Sigmoid colon (tissue), 7 donors: Measurements from ENCODE around the gene CLEC3B. TPM values are rescaled to one million over a fixed set of nuclear protein-coding genes. Genes with fewer than 3 reads are reported as not detected.

Experiments
- DNase-seq: peaks from one replicate; pipeline ENCODE4 v3.0.0-alpha.2; 2019
- H3K27ac ChIP-seq, 4 donors: fragments of 200-600 bp; sonication (generic); one replicate each; pipeline ENCODE4 v1.5.1; 2016 to 2019; ENCODE audit warnings: mild to moderate bottlenecking in 1 of 4
- H3K27me3 ChIP-seq, 3 donors: fragments of 200-600 bp; sonication (generic); one replicate each; pipeline ENCODE4 v1.5.1; 2019; ENCODE audit warnings: mild to moderate bottlenecking in 1 of 3
- H3K36me3 ChIP-seq, 4 donors: fragments of 200-600 bp; sonication (generic); one replicate each; pipeline ENCODE4 v1.5.1; 2016 to 2019
- H3K4me1 ChIP-seq, 4 donors: fragments of 200-600 bp; sonication (generic); one replicate each; pipeline ENCODE4 v1.5.1; 2017 to 2019
- H3K4me3 ChIP-seq, 4 donors: fragments of 200-600 bp; sonication (generic); one replicate each; pipeline ENCODE4 v1.5.1; 2017 to 2019; ENCODE audit warnings: mild to moderate bottlenecking in 2 of 4, moderate library complexity in 1 of 4
- H3K9me3 ChIP-seq, 4 donors: fragments of 200-600 bp in 3 of 4; sonication (generic) in 3 of 4; one replicate each; pipeline versions ENCODE4 v1.5.1 to v1.6.1; 2013 to 2019
- CTCF ChIP-seq, 4 experiments: fragments of 450-650 bp in 3 of 4; fragments of 200-600 bp in 1 of 4; IDR thresholded peaks; one replicate each; pipeline ENCODE4 v1.5.1; 2016 to 2019; ENCODE audit warnings: antibody characterized with exemption in 4 of 4, mild to moderate bottlenecking in 3 of 4, moderate library complexity in 2 of 4
- EP300 ChIP-seq, 4 donors: sonication (generic); formaldehyde crosslinking; IDR thresholded peaks; one replicate each; pipeline ENCODE4 v1.6.1; 2017; ENCODE audit warnings: antibody characterized with exemption in 4 of 4
- POLR2A ChIP-seq, 2 donors: fragments of 450-650 bp; IDR thresholded peaks; one replicate each; pipeline ENCODE4 v1.6.1; 2016; ENCODE audit warnings: antibody characterized with exemption in 2 of 2, mild to moderate bottlenecking in 2 of 2, moderate library complexity in 2 of 2
- POLR2AphosphoS5 ChIP-seq, 4 donors: sonication (generic); formaldehyde crosslinking; IDR thresholded peaks; one replicate each; pipeline ENCODE4 v1.6.1; 2017; ENCODE audit warnings: antibody characterized with exemption in 4 of 4
- WGBS, 2 donors: extraction: QIAGEN DNeasy Blood & Tissue Kit; methylation state at CpG; one replicate each; pipeline ENCODE4 v1.1.7; 2013; 5-methylcytosine and 5-hydroxymethylcytosine counted together
- intact Hi-C: fragments of 100-400 bp; cut with DNase I; formaldehyde crosslinking; loops from one replicate; pipeline ENCODE4 v1.15.1; 2023
- polyA plus RNA-seq, 3 donors: library from polyadenylated mRNA; stranded (reverse); fragments of 200-250 nt; gene quantifications; one replicate each; pipeline ENCODE4 v1.2.3, GENCODE V29; 2013
- small RNA-seq, 3 donors: library from RNA; depleted of rRNA; stranded (forward); fragments of <200 nt; gene quantifications; one replicate each; pipeline ENCODE3, GENCODE V24; 2016
- total RNA-seq, 4 donors: library from RNA; depleted of rRNA; stranded (reverse); fragments of >200 nt; gene quantifications; one replicate each; pipeline ENCODE4 v1.1.0, GENCODE V29; 2016
- donor health status: healthy with polysubstance abuse.
- donor health status: Bipolar disorder and iron deficiency.
- donor health status: healthy.

CLEC3B gene
- total and polyA plus RNA-seq, 7 donors = 8.8 to 97.2 (median 35.3) TPM

- H3K27ac ChIP-seq = peak overlapping the region in 2 of 4 donors; percentile 63 to 71
- no peak overlapping the region for H3K4me3 ChIP-seq
- peaks cover 0 to 49% (median 27%) of the 10 kb centered on the region in 4 donors for H3K4me1 ChIP-seq
- no peaks in the 10 kb centered on the region for H3K27me3 ChIP-seq
- no peak for DNase-seq
- H3K36me3 ChIP-seq = no peaks in the 10 kb centered on the region
- intact Hi-C loops = no loop called here
- no peaks in the 10 kb centered on the region for H3K9me3 ChIP-seq
- TF ChIP-seq POLR2AphosphoS5 (IDR thresholded peaks at IDR 0.05) (no peak), POLR2A (IDR thresholded peaks at IDR 0.05) (no peak), CTCF (IDR thresholded peaks at IDR 0.05) (no peak), EP300 (IDR thresholded peaks at IDR 0.05) (no peak)
- WGBS, 2 donors = 89 to 93% methylated on average over 1 of the region's 1 CpG
Measured at GRCh38 chr3:45084361-45084760, 58.3 kb downstream of the CLEC3B start.

DNA sequence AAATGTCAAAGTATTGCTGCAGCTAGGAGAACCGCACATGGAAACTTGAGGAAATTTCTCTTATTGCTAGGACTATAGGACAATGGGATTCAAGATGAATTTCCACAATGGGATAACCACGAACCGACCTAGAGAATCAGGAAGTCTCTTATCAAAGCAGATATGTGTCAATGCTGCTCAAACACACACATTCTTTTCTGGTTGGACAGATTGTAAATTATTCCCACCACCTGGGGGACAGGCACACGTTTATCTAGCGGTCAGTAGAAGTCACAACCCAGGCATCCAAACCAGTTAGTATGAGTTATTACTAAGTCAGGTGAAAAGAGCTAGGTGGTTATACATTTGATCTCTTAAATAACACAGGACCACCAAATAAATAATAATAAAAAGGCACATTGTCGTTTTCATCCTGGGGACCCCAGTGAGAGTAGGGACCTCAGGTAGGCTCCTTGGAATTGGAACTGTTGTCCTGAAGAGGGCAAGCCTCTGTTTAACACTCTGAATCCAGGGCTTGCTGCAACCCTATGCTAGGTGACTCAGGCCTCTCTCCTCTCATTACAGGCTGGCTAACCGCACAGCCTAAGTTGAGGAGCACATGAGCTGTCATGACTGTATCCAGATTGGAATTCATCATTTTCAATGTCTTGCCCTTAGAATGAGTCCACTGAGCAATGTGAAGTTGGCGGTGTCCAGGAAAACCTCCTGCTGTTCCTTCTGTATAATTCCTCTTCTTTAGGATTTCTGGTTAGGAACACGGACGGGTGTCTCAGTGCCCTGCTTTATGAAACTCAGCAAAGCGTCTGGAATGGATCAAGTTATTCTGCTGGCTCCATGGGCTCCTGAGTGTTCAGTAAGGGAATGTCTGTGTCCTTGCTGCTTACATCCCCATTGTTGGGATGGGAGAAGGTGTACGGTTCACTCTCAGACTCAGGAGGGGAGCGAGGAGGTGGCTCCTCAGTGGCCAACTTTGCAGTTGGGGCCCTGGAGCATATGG is 59.0 kb downstream of the CLEC3B start:
- intact Hi-C loops = no loop called here
- 80 to 84% methylated on average over 13 of the region's 13 CpGs for whole genome bisulfite sequencing, 2 donors
- H3K27me3 ChIP-seq = no peaks in the 10 kb centered on the region
- no peak overlapping the region for H3K4me3 ChIP-seq
- TF ChIP-seq POLR2AphosphoS5 (IDR thresholded peaks at IDR 0.05) (peak in 3 of 4 donors; percentile 38 to 68 (median 49)), CTCF (IDR thresholded peaks at IDR 0.05) (no peak), EP300 (IDR thresholded peaks at IDR 0.05) (no peak), POLR2A (IDR thresholded peaks at IDR 0.05) (no peak)
- H3K9me3 ChIP-seq = no peaks in the 10 kb centered on the region
- peaks cover 0 to 49% (median 27%) of the 10 kb centered on the region in 4 donors for H3K4me1 ChIP-seq
- H3K27ac ChIP-seq = peak overlapping the region in 3 of 4 donors; percentile 38 to 71 (median 63)
- DNase-seq = no peak
- H3K36me3 ChIP-seq = no peaks in the 10 kb centered on the region

Small RNA genes within 50 kb of the gene (small RNA-seq; reads per million reads assigned to genes)
- 0 reads per million in 3 donors for gene RNU5B-3P

Other genes with a start within 250 kb of the CLEC3B start
- 10 to 100 TPM in 2 of 4 donors, 1 to 10 TPM in 2; 8.3 to 25.7 (median 10.4) TPM for gene TMEM42, start 164.4 kb upstream of the CLEC3B start, total RNA-seq
- gene TMEM42, start 164.4 kb upstream of the CLEC3B start, polyA plus RNA-seq = 10 to 100 TPM in 2 of 3 donors, 1 to 10 TPM in 1; 6.2 to 13.8 (median 10.2) TPM
- gene TGM4, start 151.7 kb upstream of the CLEC3B start, total RNA-seq = not detected
- not detected for gene TGM4, start 151.7 kb upstream of the CLEC3B start, polyA plus RNA-seq
- gene ZDHHC3, start 50.1 kb upstream of the CLEC3B start, total RNA-seq = 10 to 100 TPM; 43.2 to 62.9 (median 46.3) TPM
- gene ZDHHC3, start 50.1 kb upstream of the CLEC3B start, polyA plus RNA-seq = 10 to 100 TPM; 77.2 to 82.8 (median 78.1) TPM
- gene EXOSC7, start 50.1 kb upstream of the CLEC3B start, total RNA-seq = 10 to 100 TPM; 26.9 to 44.3 (median 34.9) TPM
- 10 to 100 TPM; 16.2 to 40.3 (median 17.3) TPM for gene EXOSC7, start 50.1 kb upstream of the CLEC3B start, polyA plus RNA-seq
- gene CDCP1, start 120.1 kb downstream of the CLEC3B start, total RNA-seq = 1 to 10 TPM in 1 of 4 donors, under 1 TPM in 3; 0.71 to 1.2 (median 0.82) TPM
- gene CDCP1, start 120.1 kb downstream of the CLEC3B start, polyA plus RNA-seq = 10 to 100 TPM in 1 of 3 donors, 1 to 10 TPM in 2; 7.2 to 35.2 (median 9.0) TPM
- gene TMEM158, start 200.0 kb downstream of the CLEC3B start, total RNA-seq = 10 to 100 TPM in 2 of 4 donors, 1 to 10 TPM in 1, under 1 TPM in 1; 0.66 to 12.2 (median 10.8) TPM
- 1 to 10 TPM in 1 of 3 donors, under 1 TPM in 2; 0.60 to 2.8 (median 0.69) TPM for gene TMEM158, start 200.0 kb downstream of the CLEC3B start, polyA plus RNA-seq